Non-pigmented ciliary epithelial cell (primary cell): ENCODE measurements around the gene TMBIM1.

Source experiments
- DNase-seq: peaks from one replicate; pipeline ENCODE4 v3.0.0-alpha.2; 2010; ENCODE audit warnings: low read depth

TMBIM1 gene

GRCh38 chr2:218256612-218257350, 35.5 kb downstream of the TMBIM1 start:
- no peak for DNase-seq

GRCh38 chr2:218255446-218255845, 36.9 kb downstream of the TMBIM1 start:
- peak; percentile 22 for DNase-seq

- DNase-seq: no peak
Observed at GRCh38 chr2:218253232-218253625, 39.1 kb downstream of the TMBIM1 start.

GRCh38 chr2:218252509-218253231, 39.6 kb downstream of the TMBIM1 start:
- DNase-seq: no peak

GRCh38 chr2:218249691-218250090, 42.6 kb downstream of the TMBIM1 start:
- DNase-seq: no peak

GRCh38 chr2:218245214-218245613, 47.1 kb downstream of the TMBIM1 start:
- no peak for DNase-seq

- no peak for DNase-seq
Observed at GRCh38 chr2:218244665-218245064, 47.6 kb downstream of the TMBIM1 start.

GRCh38 chr2:218244204-218244603, 48.1 kb downstream of the TMBIM1 start:
- no peak for DNase-seq

GRCh38 chr2:218238887-218239286, 53.4 kb downstream of the TMBIM1 start:
- no peak for DNase-seq

GRCh38 chr2:218236829-218237228, 55.5 kb downstream of the TMBIM1 start:
- no peak for DNase-seq

GRCh38 chr2:218235017-218235416, 57.3 kb downstream of the TMBIM1 start:
- no peak for DNase-seq

GRCh38 chr2:218234521-218234920, 57.8 kb downstream of the TMBIM1 start:
- DNase-seq: no peak

GRCh38 chr2:218233543-218233942, 58.8 kb downstream of the TMBIM1 start:
- no peak for DNase-seq

GRCh38 chr2:218230882-218231281, 61.4 kb downstream of the TMBIM1 start:
- DNase-seq: no peak

- DNase-seq: no peak
Observed at GRCh38 chr2:218229851-218230250, 62.5 kb downstream of the TMBIM1 start.

- DNase-seq: peak; percentile 68
Observed at GRCh38 chr2:218229239-218229638, 63.1 kb downstream of the TMBIM1 start.

- DNase-seq: no peak
Observed at GRCh38 chr2:218228366-218229090, 63.8 kb downstream of the TMBIM1 start.

GRCh38 chr2:218226903-218227302, 65.4 kb downstream of the TMBIM1 start:
- DNase-seq: no peak
